GM23338 (cell line): ENCODE data around the gene DCDC2. TPM values are rescaled to one million over a fixed set of nuclear protein-coding genes. Genes with fewer than 3 reads are reported as not detected.
A peak's percentile ranks its signal among the peaks of the same experiment; 100 is the strongest.

Experiments
- ATAC-seq: fragments of 200-7000 bp; cut with Tn5 transposase; 3 replicates; pipeline ENCODE4 v1.9.1; 2020
- DNase-seq: peaks from one replicate; pipeline ENCODE4 v3.0.0-alpha.2; 2015; ENCODE audit warnings: low spot score
- H2AFZ ChIP-seq: fragments of 200-600 bp; sonication (generic); 2 replicates; pipeline ENCODE4 v1.8.0; 2016; ENCODE audit warnings: antibody characterized with exemption, mild to moderate bottlenecking, moderate library complexity
- H3F3A ChIP-seq: fragments of 200-600 bp; sonication (generic); replicated peaks from 2 replicates; pipeline ENCODE4 v1.8.0; 2017; ENCODE audit warnings: antibody characterized with exemption, mixed run types, low read depth
- H3K27ac ChIP-seq: fragments of 200-600 bp; sonication (generic); 2 replicates; pipeline ENCODE4 v1.6.1; 2016; ENCODE audit warnings: low read depth
- H3K27me3 ChIP-seq: fragments of 200-600 bp; sonication (generic); 2 replicates; pipeline ENCODE4 v1.8.0; 2016; ENCODE audit warnings: mild to moderate bottlenecking, mixed run types, moderate library complexity; ENCODE audit not compliant: insufficient read depth
- H3K36me3 ChIP-seq: fragments of 200-600 bp; sonication (generic); 2 replicates; pipeline ENCODE4 v1.8.0; 2016; ENCODE audit warnings: mild to moderate bottlenecking; ENCODE audit not compliant: insufficient read depth
- H3K4me1 ChIP-seq: fragments of 200-600 bp; sonication (generic); 2 replicates; pipeline ENCODE4 v1.8.0; 2016; ENCODE audit warnings: mild to moderate bottlenecking, moderate library complexity; ENCODE audit not compliant: insufficient read depth
- H3K4me2 ChIP-seq: fragments of 200-600 bp; sonication (generic); 2 replicates; pipeline ENCODE4 v1.7.1; 2017; ENCODE audit warnings: mixed run types
- H3K4me3 ChIP-seq: fragments of 200-600 bp; sonication (generic); 2 replicates; pipeline ENCODE4 v1.6.1; 2016; ENCODE audit warnings: mixed run types
- H3K79me2 ChIP-seq: fragments of 200-600 bp; sonication (generic); replicated peaks from 2 replicates; pipeline ENCODE4 v1.8.0; 2017; ENCODE audit warnings: mild to moderate bottlenecking; ENCODE audit not compliant: insufficient read depth
- H3K9me2 ChIP-seq: fragments of 200-600 bp; sonication (generic); 2 replicates; pipeline ENCODE4 v1.8.0; 2017; ENCODE audit not compliant: insufficient read depth
- H4K20me1 ChIP-seq: fragments of 200-600 bp; sonication (generic); replicated peaks from 2 replicates; pipeline ENCODE4 v1.8.0; 2017; ENCODE audit warnings: mild to moderate bottlenecking; ENCODE audit not compliant: insufficient read depth
- H3K27ac Mint-ChIP-seq: 2 replicates; pipeline ENCODE4 v1.8.0; 2020; ENCODE audit warnings: inconsistent platforms, mild to moderate bottlenecking, moderate library complexity, mixed read lengths
- H3K27me3 Mint-ChIP-seq: 3 replicates; pipeline ENCODE4 v1.8.0; 2022; ENCODE audit warnings: low read depth, mild to moderate bottlenecking, moderate library complexity, mixed read lengths, inconsistent platforms; ENCODE audit not compliant: insufficient read depth, poor library complexity
- H3K36me3 Mint-ChIP-seq: 3 replicates; pipeline ENCODE4 v1.8.0; 2021; ENCODE audit warnings: low read depth, mild to moderate bottlenecking, inconsistent platforms, moderate library complexity, mixed read lengths
- H3K4me1 Mint-ChIP-seq: 3 replicates; pipeline ENCODE4 v1.8.0; 2020; ENCODE audit warnings: mild to moderate bottlenecking, inconsistent platforms, mixed read lengths
- H3K4me3 Mint-ChIP-seq: 3 replicates; pipeline ENCODE4 v1.8.0; 2021; ENCODE audit warnings: moderate library complexity, mild to moderate bottlenecking, inconsistent platforms, mixed read lengths
- H3K9me3 Mint-ChIP-seq: 3 replicates; pipeline ENCODE4 v1.8.0; 2020; ENCODE audit warnings: moderate library complexity, mild to moderate bottlenecking, inconsistent platforms, mixed read lengths
- CREB1 ChIP-seq: fragments of 250-450 bp; sonication (Bioruptor Pico); IDR thresholded peaks from 2 replicates; pipeline ENCODE4 v1.5.0; 2020; ENCODE audit warnings: low read depth, mild to moderate bottlenecking, moderate library complexity
- EZH2 ChIP-seq: fragments of 200-600 bp; sonication (generic); IDR thresholded peaks from one replicate; pipeline ENCODE4 v1.8.0; 2017; ENCODE audit warnings: antibody characterized with exemption, mild to moderate bottlenecking, low read depth; ENCODE audit not compliant: unreplicated experiment
- EZH2phosphoT487 ChIP-seq: fragments of 200-600 bp; sonication (generic); IDR thresholded peaks from one replicate; pipeline ENCODE4 v1.8.1; 2018; ENCODE audit warnings: antibody characterized with exemption; ENCODE audit not compliant: unreplicated experiment
- JUNB ChIP-seq: IDR thresholded peaks from one replicate; pipeline ENCODE4 v1.6.1; 2016; ENCODE audit warnings: antibody characterized with exemption; ENCODE audit not compliant: unreplicated experiment
- NANOG ChIP-seq: IDR thresholded peaks from 2 replicates; pipeline ENCODE4 v1.6.1; 2016; ENCODE audit warnings: antibody characterized with exemption, borderline replicate concordance
- POLR2AphosphoS5 ChIP-seq: IDR thresholded peaks from 2 replicates; pipeline ENCODE4 v1.6.1; 2016; ENCODE audit warnings: antibody characterized with exemption, low read depth
- STAT1 ChIP-seq: IDR thresholded peaks from one replicate; pipeline ENCODE4 v1.6.1; 2016; ENCODE audit warnings: antibody characterized with exemption; ENCODE audit not compliant: unreplicated experiment
- ZNF114 ChIP-seq: fragments of 250-450 bp; sonication (Bioruptor Pico); IDR thresholded peaks from 2 replicates; pipeline ENCODE4 v1.5.0; 2020; ENCODE audit warnings: mild to moderate bottlenecking, moderate library complexity
- ZNF331 ChIP-seq: fragments of 250-450 bp; sonication (Bioruptor Pico); IDR thresholded peaks from 2 replicates; pipeline ENCODE4 v1.5.0; 2020; ENCODE audit warnings: low read depth, mild to moderate bottlenecking, moderate library complexity
- polyA plus RNA-seq: library from polyadenylated mRNA; unstranded; fragments of >200 nt; fragmentation: Nextera tagmentation; extraction: Ambion mirVana; gene quantifications from 2 replicates; pipeline ENCODE4 v1.2.1, GENCODE V29; 2016
- total RNA-seq: library from RNA; depleted of rRNA; stranded (reverse); fragments of >200 nt; shearing (Covaris generic); gene quantifications from 2 replicates; pipeline ENCODE4 v1.2.3, GENCODE V29; 2014
- TF ChIP-seq, protein P1 (sequence below): fragments of 250-450 bp; sonication (Bioruptor Pico); IDR thresholded peaks from 2 replicates; pipeline ENCODE4 v1.5.0; 2020; ENCODE audit warnings: mild to moderate bottlenecking, moderate library complexity
- TF ChIP-seq, protein P2 (sequence below): IDR thresholded peaks from 2 replicates; pipeline ENCODE4 v1.6.1; 2016; ENCODE audit warnings: antibody characterized with exemption
- TF ChIP-seq, protein P3 (sequence below), 2 experiments: fragments of 200-600 bp in 1 of 2; sonication (generic) in 1 of 2; conservative IDR thresholded peaks; 2 replicates each; pipeline versions ENCODE4 v1.5.1 to v1.6.1; 2016 to 2017; ENCODE audit warnings: antibody characterized with exemption in 2 of 2, low read depth in 2 of 2, mild to moderate bottlenecking in 2 of 2, moderate library complexity in 1 of 2

DCDC2 gene
- total and polyA plus RNA-seq, 2 experiments from 2014 or later, result 0.59 to 0.79 TPM

DNA sequence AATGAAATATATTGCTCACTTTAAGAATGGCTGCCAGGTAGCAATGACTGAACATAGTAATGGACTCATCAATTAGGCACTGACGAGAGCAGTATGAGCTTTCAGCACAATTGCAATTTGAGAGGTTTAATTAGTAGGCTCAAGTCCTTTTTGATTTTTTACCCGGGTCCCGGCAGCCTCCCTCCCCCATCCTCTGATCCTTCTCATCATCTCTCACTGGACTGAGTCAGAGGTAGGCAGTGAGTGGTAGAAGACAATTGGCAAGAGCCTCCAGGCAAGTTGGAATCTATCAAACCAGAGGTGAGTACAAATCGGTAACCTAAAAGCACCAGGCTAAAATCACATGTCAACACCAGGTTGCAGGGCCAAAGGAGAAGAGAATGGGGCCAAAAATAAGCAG is 107.9 kb downstream of the DCDC2 start:
- DNase-seq, result no peak
- peaks cover 8% of the 10 kb centered on the region; the same call in 2 of the 3 replicates for H3K36me3 Mint-ChIP-seq
- Histone ChIP-seq H3K4me3 (no peak overlapping the region), H2AFZ (peak overlapping the region; percentile 48; the same call in 1 of the 2 replicates), H3K36me3 (no peaks in the 10 kb centered on the region), H4K20me1 (no peaks in the 10 kb centered on the region), H3K9me2 (no peaks in the 10 kb centered on the region), H3K4me1 (peaks cover 25% of the 10 kb centered on the region), H3K4me2 (no peak overlapping the region), H3K27ac (no peak overlapping the region), H3K27me3 (no peaks in the 10 kb centered on the region), H3K79me2 (no peaks in the 10 kb centered on the region), H3F3A (no peaks in the 10 kb centered on the region)
- no peak for ATAC-seq
- TF ChIP-seq POLR2AphosphoS5, result no peak
- TF ChIP-seq, protein P1, sequence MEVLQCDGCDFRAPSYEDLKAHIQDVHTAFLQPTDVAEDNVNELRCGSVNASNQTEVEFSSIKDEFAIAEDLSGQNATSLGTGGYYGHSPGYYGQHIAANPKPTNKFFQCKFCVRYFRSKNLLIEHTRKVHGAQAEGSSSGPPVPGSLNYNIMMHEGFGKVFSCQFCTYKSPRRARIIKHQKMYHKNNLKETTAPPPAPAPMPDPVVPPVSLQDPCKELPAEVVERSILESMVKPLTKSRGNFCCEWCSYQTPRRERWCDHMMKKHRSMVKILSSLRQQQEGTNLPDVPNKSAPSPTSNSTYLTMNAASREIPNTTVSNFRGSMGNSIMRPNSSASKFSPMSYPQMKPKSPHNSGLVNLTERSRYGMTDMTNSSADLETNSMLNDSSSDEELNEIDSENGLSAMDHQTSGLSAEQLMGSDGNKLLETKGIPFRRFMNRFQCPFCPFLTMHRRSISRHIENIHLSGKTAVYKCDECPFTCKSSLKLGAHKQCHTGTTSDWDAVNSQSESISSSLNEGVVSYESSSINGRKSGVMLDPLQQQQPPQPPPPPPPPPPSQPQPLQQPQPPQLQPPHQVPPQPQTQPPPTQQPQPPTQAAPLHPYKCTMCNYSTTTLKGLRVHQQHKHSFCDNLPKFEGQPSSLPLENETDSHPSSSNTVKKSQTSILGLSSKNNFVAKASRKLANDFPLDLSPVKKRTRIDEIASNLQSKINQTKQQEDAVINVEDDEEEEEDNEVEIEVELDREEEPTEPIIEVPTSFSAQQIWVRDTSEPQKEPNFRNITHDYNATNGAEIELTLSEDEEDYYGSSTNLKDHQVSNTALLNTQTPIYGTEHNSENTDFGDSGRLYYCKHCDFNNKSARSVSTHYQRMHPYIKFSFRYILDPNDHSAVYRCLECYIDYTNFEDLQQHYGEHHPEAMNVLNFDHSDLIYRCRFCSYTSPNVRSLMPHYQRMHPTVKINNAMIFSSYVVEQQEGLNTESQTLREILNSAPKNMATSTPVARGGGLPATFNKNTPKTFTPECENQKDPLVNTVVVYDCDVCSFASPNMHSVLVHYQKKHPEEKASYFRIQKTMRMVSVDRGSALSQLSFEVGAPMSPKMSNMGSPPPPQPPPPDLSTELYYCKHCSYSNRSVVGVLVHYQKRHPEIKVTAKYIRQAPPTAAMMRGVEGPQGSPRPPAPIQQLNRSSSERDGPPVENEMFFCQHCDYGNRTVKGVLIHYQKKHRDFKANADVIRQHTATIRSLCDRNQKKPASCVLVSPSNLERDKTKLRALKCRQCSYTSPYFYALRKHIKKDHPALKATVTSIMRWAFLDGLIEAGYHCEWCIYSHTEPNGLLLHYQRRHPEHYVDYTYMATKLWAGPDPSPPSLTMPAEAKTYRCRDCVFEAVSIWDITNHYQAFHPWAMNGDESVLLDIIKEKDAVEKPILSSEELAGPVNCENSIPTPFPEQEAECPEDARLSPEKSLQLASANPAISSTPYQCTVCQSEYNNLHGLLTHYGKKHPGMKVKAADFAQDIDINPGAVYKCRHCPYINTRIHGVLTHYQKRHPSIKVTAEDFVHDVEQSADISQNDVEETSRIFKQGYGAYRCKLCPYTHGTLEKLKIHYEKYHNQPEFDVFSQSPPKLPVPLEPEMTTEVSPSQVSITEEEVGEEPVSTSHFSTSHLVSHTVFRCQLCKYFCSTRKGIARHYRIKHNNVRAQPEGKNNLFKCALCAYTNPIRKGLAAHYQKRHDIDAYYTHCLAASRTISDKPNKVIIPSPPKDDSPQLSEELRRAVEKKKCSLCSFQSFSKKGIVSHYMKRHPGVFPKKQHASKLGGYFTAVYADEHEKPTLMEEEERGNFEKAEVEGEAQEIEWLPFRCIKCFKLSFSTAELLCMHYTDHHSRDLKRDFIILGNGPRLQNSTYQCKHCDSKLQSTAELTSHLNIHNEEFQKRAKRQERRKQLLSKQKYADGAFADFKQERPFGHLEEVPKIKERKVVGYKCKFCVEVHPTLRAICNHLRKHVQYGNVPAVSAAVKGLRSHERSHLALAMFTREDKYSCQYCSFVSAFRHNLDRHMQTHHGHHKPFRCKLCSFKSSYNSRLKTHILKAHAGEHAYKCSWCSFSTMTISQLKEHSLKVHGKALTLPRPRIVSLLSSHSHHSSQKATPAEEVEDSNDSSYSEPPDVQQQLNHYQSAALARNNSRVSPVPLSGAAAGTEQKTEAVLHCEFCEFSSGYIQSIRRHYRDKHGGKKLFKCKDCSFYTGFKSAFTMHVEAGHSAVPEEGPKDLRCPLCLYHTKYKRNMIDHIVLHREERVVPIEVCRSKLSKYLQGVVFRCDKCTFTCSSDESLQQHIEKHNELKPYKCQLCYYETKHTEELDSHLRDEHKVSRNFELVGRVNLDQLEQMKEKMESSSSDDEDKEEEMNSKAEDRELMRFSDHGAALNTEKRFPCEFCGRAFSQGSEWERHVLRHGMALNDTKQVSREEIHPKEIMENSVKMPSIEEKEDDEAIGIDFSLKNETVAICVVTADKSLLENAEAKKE (CRISPR knock-in tag), result no peak
- TF ChIP-seq ZNF331 (CRISPR knock-in tag), result no peak
- TF ChIP-seq JUNB, result no peak
- no peak for TF ChIP-seq CREB1 (CRISPR knock-in tag)
- TF ChIP-seq ZNF114 (CRISPR knock-in tag), result no peak
- TF ChIP-seq EZH2, result no peak
- peaks cover 34% of the 10 kb centered on the region for H3K4me1 Mint-ChIP-seq
- no peak overlapping the region for H3K4me3 Mint-ChIP-seq
- no peaks in the 10 kb centered on the region for H3K27me3 Mint-ChIP-seq
- no peak overlapping the region; the same call in 1 of the 2 replicates for H3K27ac Mint-ChIP-seq
- H3K9me3 Mint-ChIP-seq, result peaks cover 9% of the 10 kb centered on the region; the same call in 2 of the 3 replicates

DNA sequence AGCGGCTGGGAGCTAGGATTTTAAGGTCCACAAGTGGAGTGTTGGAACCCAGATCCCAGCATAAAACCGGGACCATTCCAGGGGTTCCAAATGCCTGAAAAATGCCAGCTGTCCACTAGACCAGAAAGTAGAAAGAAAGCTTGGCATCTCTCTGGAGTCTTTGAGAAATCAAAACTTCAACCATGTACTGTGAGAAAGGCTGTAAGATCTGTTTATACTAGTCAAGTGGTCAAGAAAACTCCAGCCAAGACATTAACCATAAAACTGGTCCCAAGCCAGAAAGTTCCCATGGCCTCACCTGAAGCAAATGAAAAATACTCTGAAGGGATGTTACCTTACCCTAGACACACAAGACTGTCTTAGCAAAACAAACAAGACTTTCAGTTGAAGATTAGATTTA is 112.6 kb downstream of the DCDC2 start:
- H3K36me3 Mint-ChIP-seq, result no peaks in the 10 kb centered on the region
- TF ChIP-seq CREB1 (CRISPR knock-in tag) (no peak), NANOG (no peak), EZH2phosphoT487 (no peak), EZH2 (no peak), STAT1 (no peak)
- TF ChIP-seq, protein P2, sequence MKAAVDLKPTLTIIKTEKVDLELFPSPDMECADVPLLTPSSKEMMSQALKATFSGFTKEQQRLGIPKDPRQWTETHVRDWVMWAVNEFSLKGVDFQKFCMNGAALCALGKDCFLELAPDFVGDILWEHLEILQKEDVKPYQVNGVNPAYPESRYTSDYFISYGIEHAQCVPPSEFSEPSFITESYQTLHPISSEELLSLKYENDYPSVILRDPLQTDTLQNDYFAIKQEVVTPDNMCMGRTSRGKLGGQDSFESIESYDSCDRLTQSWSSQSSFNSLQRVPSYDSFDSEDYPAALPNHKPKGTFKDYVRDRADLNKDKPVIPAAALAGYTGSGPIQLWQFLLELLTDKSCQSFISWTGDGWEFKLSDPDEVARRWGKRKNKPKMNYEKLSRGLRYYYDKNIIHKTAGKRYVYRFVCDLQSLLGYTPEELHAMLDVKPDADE, result no peak
- TF ChIP-seq, protein P3, sequence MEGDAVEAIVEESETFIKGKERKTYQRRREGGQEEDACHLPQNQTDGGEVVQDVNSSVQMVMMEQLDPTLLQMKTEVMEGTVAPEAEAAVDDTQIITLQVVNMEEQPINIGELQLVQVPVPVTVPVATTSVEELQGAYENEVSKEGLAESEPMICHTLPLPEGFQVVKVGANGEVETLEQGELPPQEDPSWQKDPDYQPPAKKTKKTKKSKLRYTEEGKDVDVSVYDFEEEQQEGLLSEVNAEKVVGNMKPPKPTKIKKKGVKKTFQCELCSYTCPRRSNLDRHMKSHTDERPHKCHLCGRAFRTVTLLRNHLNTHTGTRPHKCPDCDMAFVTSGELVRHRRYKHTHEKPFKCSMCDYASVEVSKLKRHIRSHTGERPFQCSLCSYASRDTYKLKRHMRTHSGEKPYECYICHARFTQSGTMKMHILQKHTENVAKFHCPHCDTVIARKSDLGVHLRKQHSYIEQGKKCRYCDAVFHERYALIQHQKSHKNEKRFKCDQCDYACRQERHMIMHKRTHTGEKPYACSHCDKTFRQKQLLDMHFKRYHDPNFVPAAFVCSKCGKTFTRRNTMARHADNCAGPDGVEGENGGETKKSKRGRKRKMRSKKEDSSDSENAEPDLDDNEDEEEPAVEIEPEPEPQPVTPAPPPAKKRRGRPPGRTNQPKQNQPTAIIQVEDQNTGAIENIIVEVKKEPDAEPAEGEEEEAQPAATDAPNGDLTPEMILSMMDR (conservative IDR thresholded peaks at IDR 0.05; ENCODE audit: low read depth in 2 of 2), result no peak
- no peaks in the 10 kb centered on the region for H3K36me3 ChIP-seq
- ATAC-seq, result no peak
- no peak overlapping the region for H3K4me2 ChIP-seq
- H4K20me1 ChIP-seq, result no peaks in the 10 kb centered on the region
- H3K9me3 Mint-ChIP-seq, result no peaks in the 10 kb centered on the region
- H3K4me3 ChIP-seq, result no peak overlapping the region
- no peak for DNase-seq
- H3K27ac ChIP-seq, result no peak overlapping the region
- no peak overlapping the region for H2AFZ ChIP-seq
- no peaks in the 10 kb centered on the region for H3K79me2 ChIP-seq
- H3K4me1 Mint-ChIP-seq, result peaks cover 10% of the 10 kb centered on the region
- no peaks in the 10 kb centered on the region for H3K27me3 Mint-ChIP-seq
- peaks cover 13% of the 10 kb centered on the region for H3K4me1 ChIP-seq
- no peaks in the 10 kb centered on the region for H3K9me2 ChIP-seq
- no peaks in the 10 kb centered on the region for H3K27me3 ChIP-seq
- no peak overlapping the region for H3K27ac Mint-ChIP-seq
- H3F3A ChIP-seq, result no peaks in the 10 kb centered on the region
- no peak overlapping the region for H3K4me3 Mint-ChIP-seq
